Measurements from ENCODE around the gene CHPF2. TPM values are rescaled to one million over a fixed set of nuclear protein-coding genes. Genes with fewer than 3 reads are reported as not detected.

Gene CHPF2
- total and polyA plus RNA-seq, 2 of the 13 experiments (the other 11 are each of a cell fraction or from before 2014, with no cell fraction given): 15.4 to 21.5 TPM

DNA sequence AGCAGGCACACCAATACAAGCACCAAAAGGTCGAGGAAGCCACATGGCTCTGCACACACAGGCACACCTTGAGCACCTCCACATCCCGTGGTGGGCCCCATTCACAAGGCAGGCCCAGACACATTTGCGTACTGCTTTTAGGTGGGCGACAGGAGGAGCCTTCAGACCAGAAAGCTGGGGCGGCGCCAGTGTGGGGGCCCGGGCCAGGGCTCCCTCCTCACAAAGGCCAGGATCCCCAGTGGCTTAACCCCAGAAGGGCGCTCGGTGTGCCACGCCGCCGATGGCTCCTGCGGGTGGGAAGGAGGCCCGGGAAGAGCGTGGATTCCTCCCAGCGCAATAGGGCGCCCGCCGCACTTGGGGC is 19.0 kb downstream of the CHPF2 start:
- peaks cover 20 to 87% of the 10 kb centered on the region in 2 experiments for H3K27me3 ChIP-seq (ENCODE audit: control insufficient read depth in 1 of 2, insufficient read depth in 2 of 2, low read length in 2 of 2)
- H3K4me3 ChIP-seq (replicated peaks in 1 of 3; ENCODE audit: insufficient read depth in 1 of 3, low read depth in 2 of 3, low read length in 3 of 3): peak overlapping the region; percentile 28 to 68 (median 49); a peak in 4 of 6 replicates
- H3K79me2 ChIP-seq (ENCODE audit: insufficient read depth, low read length): no peaks in the 10 kb centered on the region
- ATAC-seq (no peak), DNase-seq (ENCODE audit: low spot score) (no peak), FAIRE-seq (no peak)
- no peaks in the 10 kb centered on the region; the same call in 1 of the 2 replicates for H4K20me1 ChIP-seq (ENCODE audit: insufficient read depth, low read length)
- H3K36me3 ChIP-seq (replicated peaks in 1 of 2; ENCODE audit: control insufficient read depth in 1 of 2, insufficient read depth in 2 of 2, low read length in 2 of 2): no peaks in the 10 kb centered on the region
- H3K4me2 ChIP-seq (ENCODE audit: low read depth, low read length): peak overlapping the region; percentile 74
- no CpG with 5 or more reads among the region's 19 CpGs for WGBS (ENCODE audit: low lambda C conversion rate)
- in situ Hi-C loops (cut with HindIII; ENCODE audit: extremely low pct_ligation_motif_present, low pct_unique_long_range_greater_than_20kb): loop anchor here (5.0 kb wide), 1 partner anchor 51 kb away; no protein-coding TSS in a partner anchor
- no TSS peak for BruUV-seq (replicated peaks)
- intact Hi-C loops (cut with micrococcal nuclease; ENCODE audit: unreplicated experiment): loop anchor here (2.0 kb wide), 1 partner anchor 51 kb away; no protein-coding TSS in a partner anchor
- no peaks in the 10 kb centered on the region for H3K9me3 ChIP-seq (ENCODE audit: low read length)
- H3K4me1 ChIP-seq (ENCODE audit: insufficient read depth, low read length): peaks cover 51% of the 10 kb centered on the region
- H2AFZ ChIP-seq (ENCODE audit: low read length): no peak overlapping the region
- H3K9ac ChIP-seq (ENCODE audit: insufficient read depth, low read depth, low read length): no peak overlapping the region
- CTCF ChIA-PET (ENCODE audit: low intra/inter-chr PET ratio, low total read pairs): no interaction called here
- POLR2A ChIA-PET: interaction anchor here (1.5 kb wide), 1 partner anchor 24 kb away, joined by 4 read pairs; the partner anchor contains the start of gene ABCF2
- no peak overlapping the region for H3K27ac ChIP-seq (ENCODE audit: extremely low read length, insufficient read depth, low read length)
- TF ChIP-seq, protein P1, sequence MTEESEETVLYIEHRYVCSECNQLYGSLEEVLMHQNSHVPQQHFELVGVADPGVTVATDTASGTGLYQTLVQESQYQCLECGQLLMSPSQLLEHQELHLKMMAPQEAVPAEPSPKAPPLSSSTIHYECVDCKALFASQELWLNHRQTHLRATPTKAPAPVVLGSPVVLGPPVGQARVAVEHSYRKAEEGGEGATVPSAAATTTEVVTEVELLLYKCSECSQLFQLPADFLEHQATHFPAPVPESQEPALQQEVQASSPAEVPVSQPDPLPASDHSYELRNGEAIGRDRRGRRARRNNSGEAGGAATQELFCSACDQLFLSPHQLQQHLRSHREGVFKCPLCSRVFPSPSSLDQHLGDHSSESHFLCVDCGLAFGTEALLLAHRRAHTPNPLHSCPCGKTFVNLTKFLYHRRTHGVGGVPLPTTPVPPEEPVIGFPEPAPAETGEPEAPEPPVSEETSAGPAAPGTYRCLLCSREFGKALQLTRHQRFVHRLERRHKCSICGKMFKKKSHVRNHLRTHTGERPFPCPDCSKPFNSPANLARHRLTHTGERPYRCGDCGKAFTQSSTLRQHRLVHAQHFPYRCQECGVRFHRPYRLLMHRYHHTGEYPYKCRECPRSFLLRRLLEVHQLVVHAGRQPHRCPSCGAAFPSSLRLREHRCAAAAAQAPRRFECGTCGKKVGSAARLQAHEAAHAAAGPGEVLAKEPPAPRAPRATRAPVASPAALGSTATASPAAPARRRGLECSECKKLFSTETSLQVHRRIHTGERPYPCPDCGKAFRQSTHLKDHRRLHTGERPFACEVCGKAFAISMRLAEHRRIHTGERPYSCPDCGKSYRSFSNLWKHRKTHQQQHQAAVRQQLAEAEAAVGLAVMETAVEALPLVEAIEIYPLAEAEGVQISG (CRISPR knock-in tag; IDR thresholded peaks at IDR 0.05): 0 out of 2 replicates have a peak, but pooled peaks have one; percentile 30
- TF ChIP-seq ZNF800 (CRISPR knock-in tag; IDR thresholded peaks at IDR 0.05) (peak; percentile 24; the same call in 1 of the 2 replicates), KDM5B (CRISPR knock-in tag; IDR thresholded peaks at IDR 0.05; ENCODE audit: borderline replicate concordance) (peak; percentile 28; the same call in 1 of the 2 replicates), ZNF292 (CRISPR knock-in tag; IDR thresholded peaks at IDR 0.05; ENCODE audit: borderline replicate concordance, low read depth) (no peak), ZNF687 (CRISPR knock-in tag; IDR thresholded peaks at IDR 0.05) (peak; percentile 46), ZBTB7B (CRISPR knock-in tag; IDR thresholded peaks at IDR 0.05) (0 out of 2 replicates have a peak, but pooled peaks have one; percentile 21), TEAD2 (CRISPR knock-in tag; IDR thresholded peaks at IDR 0.05) (no peak), ZNF142 (CRISPR knock-in tag; IDR thresholded peaks at IDR 0.05) (0 out of 2 replicates have a peak, but pooled peaks have one; percentile 37)

All from HepG2 (cell line).